PC-9 (cell line): ENCODE data around the gene ADARB2. TPM values are rescaled to one million over a fixed set of nuclear protein-coding genes. Genes with fewer than 3 reads are reported as not detected.

Experiments used
- BruUV-seq: library from RNA; stranded (reverse); fragments of 400-500 nt; replicated peaks from 2 replicates; lab custom pipeline; 2021; lab: Mats Ljungman, UMichigan
- CTCF ChIA-PET: fragments of 300-600 bp; sonication (Branson Sonifier 250); formaldehyde crosslinking; loops from one replicate; lab custom pipeline; 2022; ENCODE audit warnings: antibody characterized with exemption; lab: Charles Lee
- POLR2A ChIA-PET: fragments of 300-600 bp; sonication (Branson Sonifier 250); formaldehyde crosslinking; loops from one replicate; lab custom pipeline; 2022; ENCODE audit warnings: antibody characterized with exemption; ENCODE audit not compliant: unreplicated experiment; lab: Charles Lee
- DNase-seq, 2 experiments: peaks; one replicate each; pipeline versions ENCODE4 v3.0.0 to v3.0.0-alpha.2; 2015 to 2022; ENCODE audit warnings: mixed read lengths in 1 of 2
- H2AFZ ChIP-seq: fragments of 200-600 bp; sonication (generic); 2 replicates; pipeline ENCODE4 v1.8.1; 2017; ENCODE audit warnings: antibody characterized with exemption
- H3F3A ChIP-seq: fragments of 200-600 bp; sonication (generic); 2 replicates; pipeline ENCODE4 v1.8.1; 2017; ENCODE audit warnings: antibody characterized with exemption, mild to moderate bottlenecking, low read depth; ENCODE audit not compliant: insufficient read depth
- H3K27ac ChIP-seq: fragments of 200-600 bp; sonication (generic); 2 replicates; pipeline ENCODE4 v1.6.1; 2016; ENCODE audit warnings: mixed run types
- H3K27me3 ChIP-seq: fragments of 200-600 bp; sonication (generic); 2 replicates; pipeline ENCODE4 v1.6.1; 2016; ENCODE audit warnings: low read depth, mixed run types; ENCODE audit not compliant: insufficient read depth
- H3K36me3 ChIP-seq: fragments of 200-600 bp; sonication (generic); 2 replicates; pipeline ENCODE4 v1.6.1; 2016; ENCODE audit warnings: low read depth, mixed run types
- H3K4me1 ChIP-seq: fragments of 200-600 bp; sonication (generic); replicated peaks from 2 replicates; pipeline ENCODE4 v1.6.1; 2016; ENCODE audit warnings: mixed run types; ENCODE audit not compliant: insufficient read depth
- H3K4me2 ChIP-seq: fragments of 200-600 bp; sonication (generic); 2 replicates; pipeline ENCODE4 v1.6.1; 2017; ENCODE audit warnings: mixed run types
- H3K4me3 ChIP-seq: fragments of 200-600 bp; sonication (generic); 2 replicates; pipeline ENCODE4 v1.6.1; 2016; ENCODE audit warnings: mixed run types
- H3K79me2 ChIP-seq: fragments of 200-600 bp; sonication (generic); 2 replicates; pipeline ENCODE4 v1.6.1; 2017; ENCODE audit warnings: low read depth, mixed run types
- H3K9me2 ChIP-seq: fragments of 200-600 bp; sonication (generic); 2 replicates; pipeline ENCODE4 v1.8.1; 2017; ENCODE audit warnings: mild to moderate bottlenecking; ENCODE audit not compliant: insufficient read depth
- H3K9me3 ChIP-seq: fragments of 200-600 bp; sonication (generic); 2 replicates; pipeline ENCODE4 v1.8.1; 2016; ENCODE audit warnings: low read depth; ENCODE audit not compliant: insufficient read depth
- H4K20me1 ChIP-seq: fragments of 200-600 bp; sonication (generic); 2 replicates; pipeline ENCODE4 v1.8.1; 2017; ENCODE audit not compliant: insufficient read depth
- CTCF ChIP-seq: fragments of 200-600 bp; sonication (generic); conservative IDR thresholded peaks from 2 replicates; pipeline ENCODE4 v1.6.1; 2017; ENCODE audit warnings: mixed run types, antibody characterized with exemption, mild to moderate bottlenecking, moderate library complexity
- EZH2 ChIP-seq: fragments of 200-600 bp; sonication (generic); IDR thresholded peaks from 2 replicates; pipeline ENCODE4 v1.8.0; 2017; ENCODE audit warnings: antibody characterized with exemption, low read depth
- intact Hi-C: fragments of 100-400 bp; cut with micrococcal nuclease; formaldehyde crosslinking; loops from one replicate; pipeline ENCODE4 v1.10.0; 2022; ENCODE audit not compliant: unreplicated experiment
- total RNA-seq: library from RNA; stranded (reverse); gene quantifications from 2 replicates; pipeline ENCODE4 v1.2.3, GENCODE V29; 2021

ADARB2 gene
- total RNA-seq, 1 experiment from 2014 or later, result not detected

GRCh38 chr10:1396297-1396635 is 341.1 kb downstream of the ADARB2 start:
- no peak overlapping the region for H3K27ac ChIP-seq
- no peak for DNase-seq
- TF ChIP-seq CTCF (no peak), EZH2 (no peak)

GRCh38 chr10:1395481-1396296 is 341.6 kb downstream of the ADARB2 start:
- Histone ChIP-seq H3F3A (no peaks in the 10 kb centered on the region), H3K9me3 (no peaks in the 10 kb centered on the region), H2AFZ (no peak overlapping the region), H3K27ac (no peak overlapping the region), H3K9me2 (no peaks in the 10 kb centered on the region), H3K4me1 (no peaks in the 10 kb centered on the region), H3K4me3 (no peak overlapping the region), H3K27me3 (peaks cover 49% of the 10 kb centered on the region), H3K4me2 (no peak overlapping the region), H4K20me1 (no peaks in the 10 kb centered on the region), H3K36me3 (no peaks in the 10 kb centered on the region), H3K79me2 (no peaks in the 10 kb centered on the region)
- CTCF ChIA-PET, result no interaction called here
- BruUV-seq, result no TSS peak
- POLR2A ChIA-PET, result no interaction called here
- TF ChIP-seq CTCF (no peak), EZH2 (no peak)
- intact Hi-C loops, result no loop called here
- DNase-seq, result no peak

More at GRCh38 chr10:1396297-1396635, 341.1 kb downstream of the ADARB2 start:
- Histone ChIP-seq H3K79me2 (no peaks in the 10 kb centered on the region), H3K9me3 (no peaks in the 10 kb centered on the region), H2AFZ (no peak overlapping the region), H3K4me1 (no peaks in the 10 kb centered on the region), H4K20me1 (no peaks in the 10 kb centered on the region), H3K27me3 (peaks cover 55% of the 10 kb centered on the region), H3K9me2 (no peaks in the 10 kb centered on the region), H3K4me2 (no peak overlapping the region), H3K36me3 (no peaks in the 10 kb centered on the region), H3K4me3 (no peak overlapping the region), H3F3A (no peaks in the 10 kb centered on the region)
- ChIA-PET POLR2A (no interaction called here), CTCF (no interaction called here)
- no TSS peak for BruUV-seq
- intact Hi-C loops, result no loop called here

- no TSS peak for BruUV-seq
- Histone ChIP-seq H3K36me3 (no peaks in the 10 kb centered on the region), H3F3A (no peaks in the 10 kb centered on the region), H4K20me1 (no peaks in the 10 kb centered on the region), H2AFZ (no peak overlapping the region), H3K9me2 (no peaks in the 10 kb centered on the region), H3K4me2 (no peak overlapping the region), H3K79me2 (no peaks in the 10 kb centered on the region), H3K27ac (no peak overlapping the region), H3K9me3 (no peaks in the 10 kb centered on the region), H3K27me3 (peaks cover 43% of the 10 kb centered on the region), H3K4me3 (no peak overlapping the region), H3K4me1 (no peaks in the 10 kb centered on the region)
- ChIA-PET POLR2A (interaction anchor here (0.6 kb wide), 1 partner anchor 209 kb away, joined by 7 read pairs; no protein-coding TSS in a partner anchor), CTCF (no interaction called here)
- intact Hi-C loops, result no loop called here
- no peak for DNase-seq
- TF ChIP-seq CTCF, result no peak
- no peak for TF ChIP-seq EZH2
These were observed 342.3 kb downstream of the ADARB2 start for GRCh38 chr10:1395025-1395480.
